HG03280 (cell line): ENCODE results near the gene DNAH12.
"Not testable (repeated sequence)": the region's sequence is repeated elsewhere in the genome, so short reads cannot be mapped to it uniquely, and the experiment has no call there.

Source experiments
- ATAC-seq: cut with Tn5 transposase; IDR thresholded peaks from one replicate; pipeline ENCODE4 v1.9.1; 2021; ENCODE audit warnings: mild to moderate bottlenecking, moderate library complexity; ENCODE audit not compliant: unreplicated experiment

The DNAH12 gene

GRCh38 chr3:57335283-57335938, 208.7 kb downstream of the DNAH12 start:
- ATAC-seq = no peak

GRCh38 chr3:57331078-57331610, 213.0 kb downstream of the DNAH12 start:
- ATAC-seq = no peak

DNA sequence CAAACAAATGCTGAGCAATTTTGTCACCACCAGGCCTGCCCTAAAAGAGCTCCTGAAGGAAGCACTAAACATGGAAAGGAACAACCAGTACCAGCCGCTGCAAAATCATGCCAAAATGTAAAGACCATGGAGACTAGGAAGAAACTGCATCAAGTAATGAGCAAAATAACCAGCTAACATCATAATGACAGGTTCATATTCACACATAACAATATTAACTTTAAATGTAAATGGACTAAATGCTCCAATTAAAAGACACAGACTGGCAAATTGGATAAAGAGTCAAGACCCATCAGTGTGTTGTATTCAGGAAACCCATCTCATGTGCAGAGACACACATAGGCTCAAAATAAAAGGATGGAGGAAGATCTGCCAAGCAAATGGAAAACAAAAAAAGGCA, 217.6 kb downstream of the DNAH12 start:
- not testable (repeated sequence) for ATAC-seq

- no peak for ATAC-seq
Measured at GRCh38 chr3:57314204-57314603, 229.9 kb downstream of the DNAH12 start.

DNA sequence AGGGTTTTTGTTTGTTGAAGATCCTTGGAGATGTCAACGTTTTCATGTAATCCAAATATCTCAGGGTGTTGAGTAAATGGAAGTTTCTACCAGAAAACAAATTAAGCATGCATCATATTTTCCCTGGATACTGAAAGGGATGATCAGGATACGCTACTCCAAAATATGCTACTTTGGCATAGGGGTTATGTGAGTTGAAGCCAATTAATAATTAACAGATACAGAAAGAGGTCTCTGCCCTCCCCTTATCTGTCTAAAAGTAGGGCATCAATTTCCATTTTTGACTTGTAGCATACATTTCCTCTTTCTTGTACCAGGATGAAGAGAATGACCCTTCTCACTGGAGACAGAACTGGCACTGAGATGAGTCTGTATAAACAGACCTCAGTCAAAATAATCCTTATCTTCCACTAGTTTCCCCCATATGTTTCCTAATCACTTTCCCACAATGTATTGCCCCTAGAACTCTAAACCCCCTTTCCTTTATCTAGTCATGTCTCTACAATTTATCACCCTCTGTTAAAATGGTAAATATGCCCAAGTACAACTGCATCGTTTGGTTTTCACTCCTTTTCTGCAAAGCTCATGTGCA, 234.3 kb downstream of the DNAH12 start:
- ATAC-seq = no peak

DNA sequence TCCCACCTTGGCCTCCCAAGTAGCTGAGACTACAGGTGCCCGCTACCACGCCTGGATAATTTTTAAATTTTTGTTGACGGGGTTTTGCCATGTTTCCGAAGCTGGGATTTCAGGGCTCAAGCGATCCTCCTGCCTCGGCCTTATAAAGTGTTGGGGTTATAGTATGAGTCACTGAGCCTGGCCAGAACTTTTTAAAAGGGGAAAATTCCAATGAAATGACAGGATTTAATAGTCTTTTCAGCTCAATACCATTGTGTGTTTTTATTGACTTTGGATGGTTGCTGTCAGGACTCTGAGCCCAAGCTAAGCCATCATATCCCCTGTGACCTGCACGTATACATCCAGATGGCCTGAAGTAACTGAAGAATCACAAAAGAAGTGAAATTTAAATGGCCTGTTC, 240.6 kb downstream of the DNAH12 start:
- ATAC-seq = not testable (repeated sequence)

GRCh38 chr3:57298041-57298440, 246.1 kb downstream of the DNAH12 start:
- no peak for ATAC-seq

DNA sequence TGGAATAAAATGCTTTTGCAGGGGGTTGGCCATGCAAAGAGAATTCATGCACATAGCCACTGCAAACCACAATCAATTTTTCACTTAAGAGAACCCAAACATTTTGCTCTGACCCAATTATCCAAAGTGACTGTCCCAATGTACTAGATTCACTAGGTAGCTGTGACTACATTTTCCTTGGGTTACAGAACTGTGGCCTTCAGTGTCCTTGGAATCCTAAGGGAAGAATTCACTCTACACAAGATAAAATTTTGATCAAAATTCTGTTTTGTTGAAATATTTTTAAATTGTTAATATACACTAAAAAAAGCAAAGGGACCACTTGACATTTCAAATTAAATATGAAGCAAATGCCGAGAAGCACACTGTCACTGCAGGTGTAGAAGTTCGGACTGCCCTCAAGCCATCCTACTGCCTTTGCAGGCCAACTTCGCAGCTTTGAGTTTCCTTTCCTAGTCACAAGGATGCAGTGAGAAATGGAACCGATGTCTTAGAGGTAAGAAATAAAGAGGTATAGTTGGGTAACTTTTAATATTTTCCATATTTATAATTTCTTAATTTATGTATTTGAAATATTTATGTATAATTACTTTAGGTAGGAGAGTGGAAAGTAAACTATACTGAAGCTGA, 251.1 kb downstream of the DNAH12 start:
- ATAC-seq = no peak

- no peak for ATAC-seq
Measured at GRCh38 chr3:57292159-57292896, 251.8 kb downstream of the DNAH12 start, which contains the start of gene ASB14. Gene ASB14, minus strand, starts transcription at chr3:57292685. Its CDS starts 652 bp downstream, at chr3:57292033.

GRCh38 chr3:57288403-57288802, 255.7 kb downstream of the DNAH12 start:
- no peak for ATAC-seq

GRCh38 chr3:57287205-57287604, 256.9 kb downstream of the DNAH12 start:
- no peak for ATAC-seq

- ATAC-seq = no peak
Measured at GRCh38 chr3:57283334-57283733, 260.8 kb downstream of the DNAH12 start.

GRCh38 chr3:57281715-57282114, 262.4 kb downstream of the DNAH12 start:
- no peak for ATAC-seq

GRCh38 chr3:57279685-57280084, 264.5 kb downstream of the DNAH12 start:
- ATAC-seq = no peak

DNA sequence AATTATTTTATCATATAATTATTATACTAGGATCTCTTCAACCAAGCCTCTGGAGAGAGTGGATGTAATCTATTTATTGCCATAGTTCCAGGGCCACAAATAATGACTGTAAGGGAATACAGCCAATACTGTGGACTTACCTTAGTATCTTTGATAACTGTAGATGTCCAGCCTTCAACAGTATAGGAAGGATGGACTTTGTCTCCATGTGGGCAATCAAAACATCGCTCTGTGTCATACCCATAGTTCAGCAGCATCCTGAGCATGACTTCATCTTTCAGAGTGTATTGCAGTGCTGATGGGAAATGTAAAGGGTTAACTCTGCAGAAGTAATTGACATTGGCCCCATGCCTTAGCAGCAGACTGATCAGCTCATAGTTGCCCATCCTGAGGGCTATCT, 265.9 kb downstream of the DNAH12 start:
- ATAC-seq = no peak

DNA sequence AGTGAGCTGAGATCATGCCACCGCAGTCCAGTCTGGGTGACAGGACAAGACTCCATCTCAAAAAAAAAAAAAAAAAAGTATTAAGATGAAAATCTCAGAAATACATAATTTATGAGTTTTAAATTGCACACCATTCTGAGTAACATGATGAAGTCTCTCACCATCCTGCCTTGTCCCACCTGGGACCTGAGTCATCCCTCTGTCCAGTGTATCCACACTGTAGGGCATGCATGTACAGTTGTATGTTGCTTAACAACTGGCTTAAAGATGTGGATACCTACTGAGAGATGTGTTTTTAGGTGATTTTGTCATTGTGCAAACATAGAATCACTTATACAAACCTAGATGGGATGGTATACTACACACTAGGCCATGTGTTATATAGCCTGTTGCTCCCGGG, 268.8 kb downstream of the DNAH12 start:
- ATAC-seq = no peak

DNA sequence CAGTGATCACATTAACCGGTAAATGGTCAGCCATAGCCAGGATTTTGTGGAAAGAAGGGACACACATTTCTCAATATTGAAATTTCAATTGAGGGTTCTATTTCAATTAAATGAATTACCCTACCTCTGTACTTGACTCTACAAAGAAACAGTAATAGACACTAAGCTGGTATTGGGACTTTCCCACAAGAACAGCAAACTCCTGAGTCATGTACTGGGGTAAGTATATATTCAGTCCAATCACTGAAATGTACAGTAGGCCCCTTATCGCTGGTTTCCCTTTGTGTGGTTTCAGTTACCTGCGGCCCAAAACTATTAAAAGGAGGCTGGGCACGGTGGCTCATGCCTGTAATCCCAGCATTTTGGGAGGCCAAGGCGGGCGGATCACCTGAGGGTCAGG, 269.3 kb downstream of the DNAH12 start:
- ATAC-seq = no peak

DNA sequence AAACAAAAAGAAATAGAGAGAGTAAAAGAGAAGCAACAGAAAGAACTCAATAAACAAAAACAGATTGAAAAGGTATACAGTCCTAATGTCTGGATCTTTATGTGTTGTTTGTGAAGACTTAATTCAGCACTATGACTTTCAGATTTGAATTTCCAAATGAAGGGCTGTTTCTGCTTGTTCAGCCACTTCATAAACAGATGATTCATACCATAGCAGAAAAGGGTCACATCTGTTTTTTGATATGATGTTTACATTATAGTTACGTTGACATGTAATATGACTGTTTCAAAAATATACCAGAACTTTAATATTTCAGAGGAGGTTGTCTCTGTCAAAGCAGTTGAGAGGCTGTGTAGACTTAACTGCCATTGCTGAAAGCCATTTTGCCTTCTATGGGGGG, 275.7 kb downstream of the DNAH12 start:
- no peak for ATAC-seq

DNA sequence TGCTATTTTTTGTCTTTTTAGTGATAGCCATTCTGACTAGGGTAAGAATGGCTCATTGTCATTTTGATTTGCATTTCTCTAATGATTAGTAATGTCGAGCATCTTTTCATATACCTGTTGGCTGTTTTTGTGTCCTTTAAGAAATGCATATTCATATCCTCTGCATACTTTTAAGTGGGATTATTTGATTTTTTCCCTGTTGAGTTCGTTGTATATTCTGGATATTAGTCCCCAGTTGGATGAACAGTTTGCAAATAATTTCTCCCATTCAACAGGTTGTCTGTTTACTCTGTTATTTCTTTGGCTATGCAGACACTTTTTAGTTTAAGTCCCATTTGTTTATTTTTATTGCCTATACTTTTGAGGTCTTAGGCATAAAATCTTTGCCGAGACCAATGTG, 282.2 kb downstream of the DNAH12 start:
- ATAC-seq = no peak

DNA sequence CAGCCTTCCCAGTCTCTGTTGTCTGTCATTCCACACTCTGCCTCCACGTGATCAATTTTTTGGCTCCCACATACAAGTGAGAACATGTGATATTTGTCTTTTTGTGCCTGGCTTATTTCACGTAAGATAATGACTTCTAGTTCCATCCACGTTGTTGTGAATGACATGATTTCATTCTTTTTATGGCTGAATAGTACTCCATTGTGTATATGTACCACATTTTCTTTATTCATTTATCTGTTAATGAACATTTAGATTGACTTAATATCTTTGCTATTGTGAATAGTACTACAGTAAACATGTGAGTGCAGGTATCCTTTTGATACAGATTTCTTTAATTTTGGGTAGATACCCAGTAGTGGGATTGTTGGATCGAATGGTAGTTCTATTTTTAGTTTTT, 283.0 kb downstream of the DNAH12 start:
- no peak for ATAC-seq

DNA sequence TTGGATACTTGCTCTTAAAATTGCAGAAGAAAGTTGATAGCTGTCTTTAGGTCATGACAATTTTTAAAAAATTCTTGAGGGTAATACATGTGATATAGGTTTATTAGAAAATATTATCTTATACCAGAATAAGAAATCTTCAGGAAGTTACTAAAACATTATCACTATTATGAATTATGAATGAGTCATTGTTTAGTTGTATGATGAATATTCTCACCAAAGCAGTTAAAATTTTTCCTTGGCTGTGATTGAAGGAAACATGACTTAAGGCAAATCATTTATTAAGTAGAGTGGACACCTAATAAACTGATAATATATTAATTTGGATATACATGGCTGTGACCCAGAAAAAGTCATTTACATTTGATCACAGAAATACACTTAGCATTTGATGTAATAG, 286.5 kb downstream of the DNAH12 start:
- ATAC-seq = no peak
